ENCODE measurements around the gene TCHP. TPM values are rescaled to one million over a fixed set of nuclear protein-coding genes. Genes with fewer than 3 reads are reported as not detected.
"Not testable (repeated sequence)": the region's sequence is repeated elsewhere in the genome, so short reads cannot be mapped to it uniquely, and the experiment has no call there.

The TCHP gene
- polyA plus RNA-seq, 1 donor from 2014 or later = 12.8 TPM

DNA sequence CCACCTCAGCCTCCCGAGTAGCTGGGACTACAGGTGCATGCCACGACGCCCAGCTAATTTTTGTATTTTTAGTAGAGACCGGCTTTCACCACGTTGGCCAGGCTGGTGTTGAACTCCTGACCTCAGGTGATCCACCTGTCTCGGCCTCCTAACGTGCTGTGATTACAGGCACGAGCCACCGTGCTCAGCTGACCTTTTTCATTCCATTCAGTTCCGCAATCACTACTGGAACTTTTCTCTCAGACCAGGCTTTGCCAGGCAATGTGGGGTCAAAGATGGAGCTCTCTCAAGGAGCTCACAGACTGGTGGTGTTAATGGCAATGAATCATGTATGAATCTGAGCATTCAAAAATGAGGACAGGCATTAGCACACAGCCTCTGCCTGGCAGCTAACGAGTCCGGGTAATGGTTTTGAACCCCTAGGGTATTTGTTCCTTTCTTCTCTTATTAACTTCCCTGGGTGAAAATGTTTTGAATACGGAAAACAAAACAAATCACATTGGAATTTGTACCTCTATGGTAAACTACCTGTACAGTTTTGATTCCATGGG, 9.4 kb upstream of the TCHP start:
- no peaks in the 10 kb centered on the region for H3K9me3 ChIP-seq (ENCODE audit: low read length)
- H3K9me2 ChIP-seq (ENCODE audit: insufficient read depth, low read length) = no peaks in the 10 kb centered on the region
- no peak overlapping the region for H3K27ac ChIP-seq (ENCODE audit: low read length)
- H4K20me1 ChIP-seq (ENCODE audit: insufficient read depth) = no peaks in the 10 kb centered on the region
- H3K4me2 ChIP-seq (ENCODE audit: low read length) = no peak overlapping the region
- no peak overlapping the region for H3K4me3 ChIP-seq (ENCODE audit: low read length)
- no peaks in the 10 kb centered on the region for H3K27me3 ChIP-seq (ENCODE audit: insufficient read depth, low read depth, low read length)
- no peaks in the 10 kb centered on the region for H3K79me2 ChIP-seq (replicated peaks; ENCODE audit: insufficient read depth, low read length)
- no peak overlapping the region for H2AFZ ChIP-seq (ENCODE audit: low read depth, low read length)
- no peaks in the 10 kb centered on the region for H3K36me3 ChIP-seq (ENCODE audit: insufficient read depth, low read length)
- TF ChIP-seq MXI1 (conservative IDR thresholded peaks at IDR 0.05; ENCODE audit: poor library complexity, severe bottlenecking) (no peak), SMC3 (conservative IDR thresholded peaks at IDR 0.05; ENCODE audit: poor library complexity) (no peak), POLR2AphosphoS5 (IDR thresholded peaks at IDR 0.05) (no peak), RAD21 (conservative IDR thresholded peaks at IDR 0.05) (no peak), TAF1 (IDR thresholded peaks at IDR 0.05; ENCODE audit: low read depth) (no peak), EP300 (conservative IDR thresholded peaks at IDR 0.05; ENCODE audit: poor library complexity, severe bottlenecking) (no peak), EZH2 (IDR thresholded peaks at IDR 0.05; ENCODE audit: borderline replicate concordance, insufficient read depth, low read length, poor library complexity, severe bottlenecking) (no peak)
- TF ChIP-seq, protein P1, sequence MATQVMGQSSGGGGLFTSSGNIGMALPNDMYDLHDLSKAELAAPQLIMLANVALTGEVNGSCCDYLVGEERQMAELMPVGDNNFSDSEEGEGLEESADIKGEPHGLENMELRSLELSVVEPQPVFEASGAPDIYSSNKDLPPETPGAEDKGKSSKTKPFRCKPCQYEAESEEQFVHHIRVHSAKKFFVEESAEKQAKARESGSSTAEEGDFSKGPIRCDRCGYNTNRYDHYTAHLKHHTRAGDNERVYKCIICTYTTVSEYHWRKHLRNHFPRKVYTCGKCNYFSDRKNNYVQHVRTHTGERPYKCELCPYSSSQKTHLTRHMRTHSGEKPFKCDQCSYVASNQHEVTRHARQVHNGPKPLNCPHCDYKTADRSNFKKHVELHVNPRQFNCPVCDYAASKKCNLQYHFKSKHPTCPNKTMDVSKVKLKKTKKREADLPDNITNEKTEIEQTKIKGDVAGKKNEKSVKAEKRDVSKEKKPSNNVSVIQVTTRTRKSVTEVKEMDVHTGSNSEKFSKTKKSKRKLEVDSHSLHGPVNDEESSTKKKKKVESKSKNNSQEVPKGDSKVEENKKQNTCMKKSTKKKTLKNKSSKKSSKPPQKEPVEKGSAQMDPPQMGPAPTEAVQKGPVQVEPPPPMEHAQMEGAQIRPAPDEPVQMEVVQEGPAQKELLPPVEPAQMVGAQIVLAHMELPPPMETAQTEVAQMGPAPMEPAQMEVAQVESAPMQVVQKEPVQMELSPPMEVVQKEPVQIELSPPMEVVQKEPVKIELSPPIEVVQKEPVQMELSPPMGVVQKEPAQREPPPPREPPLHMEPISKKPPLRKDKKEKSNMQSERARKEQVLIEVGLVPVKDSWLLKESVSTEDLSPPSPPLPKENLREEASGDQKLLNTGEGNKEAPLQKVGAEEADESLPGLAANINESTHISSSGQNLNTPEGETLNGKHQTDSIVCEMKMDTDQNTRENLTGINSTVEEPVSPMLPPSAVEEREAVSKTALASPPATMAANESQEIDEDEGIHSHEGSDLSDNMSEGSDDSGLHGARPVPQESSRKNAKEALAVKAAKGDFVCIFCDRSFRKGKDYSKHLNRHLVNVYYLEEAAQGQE (IDR thresholded peaks at IDR 0.05; ENCODE audit: borderline replicate concordance) = no peak
- TF ChIP-seq, protein P2, sequence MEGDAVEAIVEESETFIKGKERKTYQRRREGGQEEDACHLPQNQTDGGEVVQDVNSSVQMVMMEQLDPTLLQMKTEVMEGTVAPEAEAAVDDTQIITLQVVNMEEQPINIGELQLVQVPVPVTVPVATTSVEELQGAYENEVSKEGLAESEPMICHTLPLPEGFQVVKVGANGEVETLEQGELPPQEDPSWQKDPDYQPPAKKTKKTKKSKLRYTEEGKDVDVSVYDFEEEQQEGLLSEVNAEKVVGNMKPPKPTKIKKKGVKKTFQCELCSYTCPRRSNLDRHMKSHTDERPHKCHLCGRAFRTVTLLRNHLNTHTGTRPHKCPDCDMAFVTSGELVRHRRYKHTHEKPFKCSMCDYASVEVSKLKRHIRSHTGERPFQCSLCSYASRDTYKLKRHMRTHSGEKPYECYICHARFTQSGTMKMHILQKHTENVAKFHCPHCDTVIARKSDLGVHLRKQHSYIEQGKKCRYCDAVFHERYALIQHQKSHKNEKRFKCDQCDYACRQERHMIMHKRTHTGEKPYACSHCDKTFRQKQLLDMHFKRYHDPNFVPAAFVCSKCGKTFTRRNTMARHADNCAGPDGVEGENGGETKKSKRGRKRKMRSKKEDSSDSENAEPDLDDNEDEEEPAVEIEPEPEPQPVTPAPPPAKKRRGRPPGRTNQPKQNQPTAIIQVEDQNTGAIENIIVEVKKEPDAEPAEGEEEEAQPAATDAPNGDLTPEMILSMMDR (IDR thresholded peaks at IDR 0.05; ENCODE audit: poor library complexity, severe bottlenecking) = no peak
- H3F3A ChIP-seq (ENCODE audit: insufficient read depth, low read length, poor library complexity, severe bottlenecking) = no peaks in the 10 kb centered on the region
- H3K9ac ChIP-seq (ENCODE audit: low read length) = no peak overlapping the region

DNA sequence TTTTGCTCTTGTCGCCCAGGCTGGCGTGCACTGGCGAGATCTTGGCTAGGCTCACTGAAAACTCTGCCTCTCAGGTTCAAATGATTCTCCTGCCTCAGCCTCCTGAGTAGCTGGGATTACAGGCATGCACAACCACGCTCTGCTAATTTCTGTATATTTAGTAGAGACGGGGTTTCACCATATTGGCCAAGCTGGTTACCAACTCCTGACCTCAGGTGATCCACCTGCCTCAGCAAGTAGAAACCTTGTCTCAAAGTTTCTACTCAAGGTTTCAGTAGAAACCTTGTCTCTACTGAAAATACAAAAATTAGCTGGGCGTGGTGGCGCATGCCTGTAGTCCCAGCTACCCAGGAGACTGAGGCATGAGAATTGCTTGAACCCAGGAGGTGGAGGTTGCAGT, 8.3 kb upstream of the TCHP start:
- not testable (repeated sequence) for H3K4me2 ChIP-seq (ENCODE audit: low read length); H3K9me3 ChIP-seq (ENCODE audit: low read length); H3K4me3 ChIP-seq (ENCODE audit: low read length); H3K9ac ChIP-seq (ENCODE audit: low read length); H4K20me1 ChIP-seq (ENCODE audit: insufficient read depth); H3K27ac ChIP-seq (ENCODE audit: low read length); H3F3A ChIP-seq (ENCODE audit: insufficient read depth, low read length, poor library complexity, severe bottlenecking); H3K9me2 ChIP-seq (ENCODE audit: insufficient read depth, low read length); H2AFZ ChIP-seq (ENCODE audit: low read depth, low read length); H3K79me2 ChIP-seq (replicated peaks; ENCODE audit: insufficient read depth, low read length); H3K36me3 ChIP-seq (ENCODE audit: insufficient read depth, low read length); H3K27me3 ChIP-seq (ENCODE audit: insufficient read depth, low read depth, low read length)
